CD4-positive, alpha-beta T cell treated with Interferon alpha-2 for 1 hour (primary cell): ENCODE data around the gene LONRF2.
"Not testable (repeated sequence)": the region's sequence is repeated elsewhere in the genome, so short reads cannot be mapped to it uniquely, and the experiment has no call there.

Experiments used
- DNase-seq, 2 donors: peaks; one replicate each; pipeline ENCODE4 v3.0.0-alpha.2; 2020 to 2022

The LONRF2 gene

GRCh38 chr2:100250645-100251044 lies 71.7 kb downstream of the LONRF2 start:
- DNase-seq, result peak in 1 of 2 donors; percentile 22

GRCh38 chr2:100248971-100249370 lies 73.3 kb downstream of the LONRF2 start:
- DNase-seq, result no peak

GRCh38 chr2:100248556-100248955 lies 73.7 kb downstream of the LONRF2 start:
- DNase-seq, result not testable (repeated sequence)

- DNase-seq, result peak in 1 of 2 donors; percentile 20
Observed at GRCh38 chr2:100248044-100248330, 74.3 kb downstream of the LONRF2 start.

- DNase-seq, result peak in 1 of 2 donors; percentile 78
Observed at GRCh38 chr2:100247256-100248043, 74.9 kb downstream of the LONRF2 start.

GRCh38 chr2:100246163-100247145 lies 75.8 kb downstream of the LONRF2 start:
- DNase-seq, result peak; percentile 25 to 42

GRCh38 chr2:100245681-100246080 lies 76.6 kb downstream of the LONRF2 start:
- DNase-seq, result no peak

GRCh38 chr2:100244881-100245605 lies 77.3 kb downstream of the LONRF2 start:
- no peak for DNase-seq

- DNase-seq, result no peak
Observed at GRCh38 chr2:100243631-100244030, 78.7 kb downstream of the LONRF2 start.

GRCh38 chr2:100242891-100243619 lies 79.2 kb downstream of the LONRF2 start:
- DNase-seq, result peak; percentile 44 to 53

- no peak for DNase-seq
Observed at GRCh38 chr2:100242476-100242875, 79.8 kb downstream of the LONRF2 start.

GRCh38 chr2:100241236-100241635 lies 81.1 kb downstream of the LONRF2 start:
- DNase-seq, result no peak

- no peak for DNase-seq
Observed at GRCh38 chr2:100240386-100240785, 81.9 kb downstream of the LONRF2 start.

- DNase-seq, result no peak
Observed at GRCh38 chr2:100239486-100240210, 82.7 kb downstream of the LONRF2 start.

GRCh38 chr2:100238471-100238870 lies 83.8 kb downstream of the LONRF2 start:
- DNase-seq, result no peak

GRCh38 chr2:100237770-100238169 lies 84.5 kb downstream of the LONRF2 start:
- DNase-seq, result no peak

GRCh38 chr2:100237163-100237562 lies 85.1 kb downstream of the LONRF2 start:
- no peak for DNase-seq

GRCh38 chr2:100236166-100236565 lies 86.1 kb downstream of the LONRF2 start:
- no peak for DNase-seq

- no peak for DNase-seq
Observed at GRCh38 chr2:100235581-100235980, 86.7 kb downstream of the LONRF2 start.

GRCh38 chr2:100235098-100235497 lies 87.2 kb downstream of the LONRF2 start:
- peak; percentile 17 to 48 for DNase-seq

GRCh38 chr2:100234141-100234540 lies 88.2 kb downstream of the LONRF2 start:
- DNase-seq, result no peak

GRCh38 chr2:100233061-100233460 lies 89.2 kb downstream of the LONRF2 start:
- no peak for DNase-seq
